GM23338 (cell line): ENCODE measurements around the gene CCDC127. TPM values are rescaled to one million over a fixed set of nuclear protein-coding genes. Genes with fewer than 3 reads are reported as not detected.
"Not testable (repeated sequence)": the region's sequence is repeated elsewhere in the genome, so short reads cannot be mapped to it uniquely, and the experiment has no call there.

Experiments used
- ATAC-seq: fragments of 200-7000 bp; cut with Tn5 transposase; 3 replicates; pipeline ENCODE4 v1.9.1; 2020
- DNase-seq: peaks from one replicate; pipeline ENCODE4 v3.0.0-alpha.2; 2015; ENCODE audit warnings: low spot score
- H2AFZ ChIP-seq: fragments of 200-600 bp; sonication (generic); 2 replicates; pipeline ENCODE4 v1.8.0; 2016; ENCODE audit warnings: antibody characterized with exemption, mild to moderate bottlenecking, moderate library complexity
- H3F3A ChIP-seq: fragments of 200-600 bp; sonication (generic); replicated peaks from 2 replicates; pipeline ENCODE4 v1.8.0; 2017; ENCODE audit warnings: antibody characterized with exemption, mixed run types, low read depth
- H3K27ac ChIP-seq: fragments of 200-600 bp; sonication (generic); 2 replicates; pipeline ENCODE4 v1.6.1; 2016; ENCODE audit warnings: low read depth
- H3K27me3 ChIP-seq: fragments of 200-600 bp; sonication (generic); 2 replicates; pipeline ENCODE4 v1.8.0; 2016; ENCODE audit warnings: mild to moderate bottlenecking, mixed run types, moderate library complexity; ENCODE audit not compliant: insufficient read depth
- H3K36me3 ChIP-seq: fragments of 200-600 bp; sonication (generic); 2 replicates; pipeline ENCODE4 v1.8.0; 2016; ENCODE audit warnings: mild to moderate bottlenecking; ENCODE audit not compliant: insufficient read depth
- H3K4me1 ChIP-seq: fragments of 200-600 bp; sonication (generic); 2 replicates; pipeline ENCODE4 v1.8.0; 2016; ENCODE audit warnings: mild to moderate bottlenecking, moderate library complexity; ENCODE audit not compliant: insufficient read depth
- H3K4me2 ChIP-seq: fragments of 200-600 bp; sonication (generic); 2 replicates; pipeline ENCODE4 v1.7.1; 2017; ENCODE audit warnings: mixed run types
- H3K4me3 ChIP-seq: fragments of 200-600 bp; sonication (generic); 2 replicates; pipeline ENCODE4 v1.6.1; 2016; ENCODE audit warnings: mixed run types
- H3K79me2 ChIP-seq: fragments of 200-600 bp; sonication (generic); replicated peaks from 2 replicates; pipeline ENCODE4 v1.8.0; 2017; ENCODE audit warnings: mild to moderate bottlenecking; ENCODE audit not compliant: insufficient read depth
- H3K9me2 ChIP-seq: fragments of 200-600 bp; sonication (generic); 2 replicates; pipeline ENCODE4 v1.8.0; 2017; ENCODE audit not compliant: insufficient read depth
- H4K20me1 ChIP-seq: fragments of 200-600 bp; sonication (generic); replicated peaks from 2 replicates; pipeline ENCODE4 v1.8.0; 2017; ENCODE audit warnings: mild to moderate bottlenecking; ENCODE audit not compliant: insufficient read depth
- H3K27ac Mint-ChIP-seq: 2 replicates; pipeline ENCODE4 v1.8.0; 2020; ENCODE audit warnings: inconsistent platforms, mild to moderate bottlenecking, moderate library complexity, mixed read lengths
- H3K27me3 Mint-ChIP-seq: 3 replicates; pipeline ENCODE4 v1.8.0; 2022; ENCODE audit warnings: low read depth, mild to moderate bottlenecking, moderate library complexity, mixed read lengths, inconsistent platforms; ENCODE audit not compliant: insufficient read depth, poor library complexity
- H3K36me3 Mint-ChIP-seq: 3 replicates; pipeline ENCODE4 v1.8.0; 2021; ENCODE audit warnings: low read depth, mild to moderate bottlenecking, inconsistent platforms, moderate library complexity, mixed read lengths
- H3K4me1 Mint-ChIP-seq: 3 replicates; pipeline ENCODE4 v1.8.0; 2020; ENCODE audit warnings: mild to moderate bottlenecking, inconsistent platforms, mixed read lengths
- H3K4me3 Mint-ChIP-seq: 3 replicates; pipeline ENCODE4 v1.8.0; 2021; ENCODE audit warnings: moderate library complexity, mild to moderate bottlenecking, inconsistent platforms, mixed read lengths
- H3K9me3 Mint-ChIP-seq: 3 replicates; pipeline ENCODE4 v1.8.0; 2020; ENCODE audit warnings: moderate library complexity, mild to moderate bottlenecking, inconsistent platforms, mixed read lengths
- polyA plus RNA-seq: library from polyadenylated mRNA; unstranded; fragments of >200 nt; fragmentation: Nextera tagmentation; extraction: Ambion mirVana; gene quantifications from 2 replicates; pipeline ENCODE4 v1.2.1, GENCODE V29; 2016
- total RNA-seq: library from RNA; depleted of rRNA; stranded (reverse); fragments of >200 nt; shearing (Covaris generic); gene quantifications from 2 replicates; pipeline ENCODE4 v1.2.3, GENCODE V29; 2014

CCDC127 gene
- total and polyA plus RNA-seq, 2 experiments from 2014 or later = 6.0 to 7.2 TPM

DNA sequence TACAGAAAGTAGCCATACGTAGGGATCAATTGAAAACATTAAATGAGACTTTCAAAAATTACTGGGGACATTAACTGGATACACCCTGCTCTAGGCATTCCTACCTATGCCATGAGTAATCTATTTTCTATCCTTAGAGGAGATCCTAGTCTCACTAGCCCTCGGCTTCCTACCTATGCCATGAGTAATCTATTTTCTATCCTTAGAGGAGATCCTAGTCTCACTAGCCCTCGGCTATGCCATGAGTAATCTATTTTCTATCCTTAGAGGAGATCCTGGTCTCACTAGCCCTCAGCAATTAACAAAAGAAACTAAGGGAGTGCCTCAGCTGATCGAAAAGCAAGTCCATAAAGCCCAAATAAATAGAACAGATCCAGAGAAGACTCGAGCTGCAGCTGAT lies 27.8 kb upstream of the CCDC127 start:
- not testable (repeated sequence) for ATAC-seq

DNA sequence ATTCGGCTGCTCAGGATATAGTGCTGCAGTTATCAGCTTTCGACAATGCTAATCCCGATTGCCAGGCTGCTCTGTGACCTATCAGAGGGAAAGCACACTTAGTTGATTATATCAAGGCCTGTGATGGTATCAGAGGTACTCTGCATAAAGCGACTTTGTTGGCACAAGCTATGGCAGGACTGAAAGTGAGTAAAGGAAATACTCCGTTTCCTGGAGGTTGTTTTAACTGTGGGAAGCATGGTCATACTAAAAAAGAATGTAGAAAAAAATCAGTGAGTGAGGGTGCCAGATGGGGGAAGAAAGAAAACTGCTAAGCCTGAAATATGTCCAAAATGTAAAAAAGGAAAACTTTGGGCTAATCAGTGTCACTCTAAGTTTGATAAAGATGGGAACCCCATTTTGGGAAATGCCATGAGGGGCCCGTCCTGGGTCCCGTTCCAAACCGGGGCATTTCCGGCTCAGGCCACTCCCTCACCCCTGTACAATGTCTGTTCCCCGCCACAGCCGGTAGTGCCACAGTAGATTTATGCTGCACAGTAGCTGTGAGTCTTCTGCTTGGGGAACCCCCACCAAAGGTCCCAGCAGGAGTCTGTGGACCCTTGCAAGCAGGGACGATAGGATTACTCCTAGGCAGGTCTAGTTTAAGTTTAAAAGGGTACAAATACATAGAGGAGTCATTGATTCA lies 25.9 kb upstream of the CCDC127 start:
- not testable (repeated sequence) for H3K4me2 ChIP-seq, H3K27me3 Mint-ChIP-seq, H3K27ac ChIP-seq, H3F3A ChIP-seq, H3K79me2 ChIP-seq, H3K27ac Mint-ChIP-seq, H3K9me2 ChIP-seq, H3K4me3 Mint-ChIP-seq, H2AFZ ChIP-seq, DNase-seq, H3K4me1 ChIP-seq, H4K20me1 ChIP-seq, H3K4me3 ChIP-seq, H3K4me1 Mint-ChIP-seq, H3K27me3 ChIP-seq, ATAC-seq
- peaks cover 89% of the 10 kb centered on the region for H3K36me3 Mint-ChIP-seq
- H3K36me3 ChIP-seq = peaks cover 38% of the 10 kb centered on the region
- peaks cover 35% of the 10 kb centered on the region for H3K9me3 Mint-ChIP-seq

More for the DNA sequence above, 27.8 kb upstream of the CCDC127 start:
- H3K36me3 ChIP-seq = peaks cover 38% of the 10 kb centered on the region
- H3F3A ChIP-seq, H3K27ac ChIP-seq, H3K27me3 Mint-ChIP-seq, H4K20me1 ChIP-seq, H3K4me3 ChIP-seq, DNase-seq, H3K9me2 ChIP-seq, H3K4me1 ChIP-seq, H2AFZ ChIP-seq, H3K27ac Mint-ChIP-seq, H3K4me3 Mint-ChIP-seq, H3K27me3 ChIP-seq, H3K4me1 Mint-ChIP-seq, H3K4me2 ChIP-seq, H3K79me2 ChIP-seq: not testable (repeated sequence)
- Mint-ChIP-seq H3K36me3 (peaks cover 86% of the 10 kb centered on the region), H3K9me3 (peaks cover 40% of the 10 kb centered on the region)

DNA sequence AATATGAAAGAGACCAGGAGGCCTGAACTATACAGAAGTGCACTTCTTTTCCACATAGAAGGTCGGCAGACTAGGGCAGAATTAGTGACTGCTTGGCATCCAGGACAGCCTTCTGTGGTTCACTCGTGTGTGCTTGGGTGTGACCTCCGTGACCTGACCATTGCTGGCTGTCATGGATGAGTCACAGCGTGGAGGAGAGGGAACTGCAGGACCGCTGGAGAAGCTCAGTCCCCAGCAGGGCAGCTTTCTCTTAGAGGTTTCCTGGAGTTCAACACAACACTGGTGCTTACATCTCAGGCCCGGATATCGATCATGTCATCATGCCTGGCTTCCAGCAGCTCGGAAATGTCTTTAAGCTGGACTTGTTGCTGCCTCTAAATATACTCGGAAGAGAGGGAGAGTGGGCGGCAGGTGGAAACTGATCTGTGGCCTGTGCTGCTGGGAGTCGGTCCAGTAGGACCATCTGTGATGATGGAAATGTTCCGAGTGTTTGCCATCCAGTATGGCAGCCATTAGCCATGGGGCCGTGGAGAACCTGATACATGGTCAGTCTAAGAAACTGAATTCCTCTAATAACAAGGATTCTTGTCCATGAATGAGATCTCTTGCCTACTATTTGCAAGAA lies 23.2 kb upstream of the CCDC127 start:
- not testable (repeated sequence) for H3K9me2 ChIP-seq, H2AFZ ChIP-seq, H3K27me3 Mint-ChIP-seq, H3K4me3 Mint-ChIP-seq, H3K4me3 ChIP-seq, H3K27me3 ChIP-seq, H3K79me2 ChIP-seq, H3K27ac ChIP-seq, H3F3A ChIP-seq, H3K4me1 ChIP-seq, H3K4me1 Mint-ChIP-seq, DNase-seq, ATAC-seq, H3K27ac Mint-ChIP-seq, H4K20me1 ChIP-seq, H3K4me2 ChIP-seq
- peaks cover 21% of the 10 kb centered on the region for H3K9me3 Mint-ChIP-seq
- peaks cover 82% of the 10 kb centered on the region for H3K36me3 Mint-ChIP-seq
- H3K36me3 ChIP-seq = peaks cover 27% of the 10 kb centered on the region

DNA sequence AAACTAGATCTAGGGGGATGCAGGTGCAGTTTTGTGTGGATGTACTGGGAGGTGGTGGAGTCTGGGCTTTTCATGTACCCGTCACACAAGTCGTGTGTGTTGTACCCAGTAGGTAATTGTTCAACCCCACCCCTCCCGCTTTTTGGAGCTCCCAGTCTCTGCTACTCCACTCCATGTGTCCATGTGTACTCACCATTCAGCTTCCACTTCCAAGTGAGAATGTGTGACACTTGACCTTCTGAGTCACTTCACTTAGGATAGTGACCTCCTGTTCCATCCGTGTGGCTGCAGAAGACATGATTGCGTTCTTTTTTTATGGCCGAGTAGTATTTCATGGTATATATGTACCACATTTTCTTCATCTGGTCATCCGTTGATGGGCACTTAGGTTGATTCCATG lies 22.6 kb upstream of the CCDC127 start:
- H3K4me3 ChIP-seq, H3K79me2 ChIP-seq, H3K27ac Mint-ChIP-seq, ATAC-seq, H3K4me2 ChIP-seq, H4K20me1 ChIP-seq, H3F3A ChIP-seq, H3K27me3 Mint-ChIP-seq, H3K27me3 ChIP-seq, DNase-seq, H3K4me1 Mint-ChIP-seq, H3K4me3 Mint-ChIP-seq, H3K27ac ChIP-seq, H3K4me1 ChIP-seq, H2AFZ ChIP-seq, H3K9me2 ChIP-seq: not testable (repeated sequence)
- H3K9me3 Mint-ChIP-seq = peaks cover 21% of the 10 kb centered on the region
- H3K36me3 ChIP-seq = peaks cover 27% of the 10 kb centered on the region
- peaks cover 81% of the 10 kb centered on the region for H3K36me3 Mint-ChIP-seq

DNA sequence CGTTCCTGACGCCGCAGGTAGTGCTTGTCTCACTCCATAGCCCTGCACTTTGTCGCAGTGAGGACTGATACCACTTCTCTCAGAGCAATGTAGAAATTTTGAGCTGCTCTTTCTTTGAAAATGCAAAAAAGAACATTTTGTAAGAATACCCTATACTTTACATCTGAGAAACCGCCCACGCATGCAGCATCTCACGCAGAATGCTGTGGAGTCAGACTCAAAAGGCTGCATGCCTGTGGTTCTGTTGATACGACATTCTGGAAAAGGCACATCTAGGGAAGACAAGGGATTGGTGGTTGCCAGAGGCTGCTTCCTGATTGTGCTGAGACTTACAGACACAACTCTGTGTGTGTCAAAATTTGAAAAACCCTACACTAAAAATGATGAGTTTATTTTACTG lies 20.0 kb upstream of the CCDC127 start:
- H3K79me2 ChIP-seq, H3F3A ChIP-seq, H3K4me3 Mint-ChIP-seq, H3K27me3 ChIP-seq, H3K4me2 ChIP-seq, H3K4me3 ChIP-seq, H3K4me1 Mint-ChIP-seq, H3K27ac Mint-ChIP-seq, H3K27me3 Mint-ChIP-seq, H4K20me1 ChIP-seq, H3K9me2 ChIP-seq, H3K27ac ChIP-seq, ATAC-seq, DNase-seq, H2AFZ ChIP-seq, H3K4me1 ChIP-seq: not testable (repeated sequence)
- H3K9me3 Mint-ChIP-seq = peaks cover 21% of the 10 kb centered on the region
- peaks cover 86% of the 10 kb centered on the region for H3K36me3 Mint-ChIP-seq
- H3K36me3 ChIP-seq = peaks cover 27% of the 10 kb centered on the region

DNA sequence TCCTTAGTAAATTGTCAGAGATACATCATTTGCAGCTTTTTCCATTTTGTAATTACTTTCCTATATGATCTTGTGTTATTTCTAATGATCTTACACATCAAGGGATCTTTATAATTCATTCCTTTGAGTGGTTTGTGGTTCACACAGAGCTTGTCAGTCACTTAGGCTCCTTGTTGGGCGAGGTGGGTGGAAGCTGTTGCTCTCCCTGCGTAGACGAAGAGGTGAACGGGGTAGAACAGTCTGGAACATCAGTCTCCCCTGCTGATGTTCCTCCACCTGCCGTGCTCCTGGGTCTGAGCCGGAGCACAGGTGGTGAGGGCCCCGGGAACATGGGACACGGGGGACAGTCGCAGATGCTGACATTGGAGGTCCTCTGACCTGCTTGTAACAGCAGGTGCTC lies 17.6 kb upstream of the CCDC127 start:
- H3F3A ChIP-seq, H3K36me3 ChIP-seq, H3K4me1 ChIP-seq, H3K27ac Mint-ChIP-seq, H3K4me3 Mint-ChIP-seq, H3K9me2 ChIP-seq, H3K79me2 ChIP-seq, H4K20me1 ChIP-seq, DNase-seq, H2AFZ ChIP-seq, H3K27me3 ChIP-seq, ATAC-seq, H3K4me2 ChIP-seq, H3K4me1 Mint-ChIP-seq, H3K27me3 Mint-ChIP-seq, H3K4me3 ChIP-seq, H3K27ac ChIP-seq, H3K9me3 Mint-ChIP-seq: not testable (repeated sequence)
- H3K36me3 Mint-ChIP-seq = peaks cover 82% of the 10 kb centered on the region
